ENCODE measurements around the gene FRMD5.

DNA sequence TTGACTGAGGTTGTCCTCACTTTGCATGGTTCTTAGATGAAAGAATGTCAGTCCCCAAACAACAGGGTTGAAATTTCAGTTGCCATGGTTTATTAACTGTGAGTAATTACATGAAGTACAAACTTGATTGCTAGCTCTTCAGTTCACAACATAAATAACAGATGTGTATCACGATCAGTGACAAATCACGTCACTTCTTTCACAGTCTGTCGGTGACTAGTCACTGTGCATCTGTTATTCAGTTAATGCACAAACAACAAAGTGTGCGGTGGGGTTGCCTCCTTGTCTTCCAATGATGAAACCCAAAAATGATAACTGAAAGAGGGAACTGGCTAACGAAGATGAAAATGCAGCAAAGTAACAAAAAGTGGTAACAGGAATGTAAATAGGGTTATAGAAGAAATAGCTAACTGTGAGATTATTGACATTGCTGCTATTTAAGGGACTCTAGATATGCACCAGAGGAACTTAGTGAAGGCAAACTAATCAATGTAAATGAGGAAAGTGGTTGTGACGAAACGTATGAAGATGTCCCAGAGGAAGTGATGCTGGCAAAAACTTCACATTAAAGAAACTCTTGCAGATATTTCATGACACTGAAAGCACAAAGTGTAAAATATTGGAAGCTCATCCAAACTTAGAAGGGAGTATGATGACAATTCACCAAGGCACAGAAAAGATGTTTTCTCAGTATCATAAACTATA lies 208.9 kb downstream of the FRMD5 start:
- TF ChIP-seq EZH2 (optimal IDR thresholded peaks at IDR 0.05; ENCODE audit: low read depth, low read length), result no peak
- TF ChIP-seq, protein P1, sequence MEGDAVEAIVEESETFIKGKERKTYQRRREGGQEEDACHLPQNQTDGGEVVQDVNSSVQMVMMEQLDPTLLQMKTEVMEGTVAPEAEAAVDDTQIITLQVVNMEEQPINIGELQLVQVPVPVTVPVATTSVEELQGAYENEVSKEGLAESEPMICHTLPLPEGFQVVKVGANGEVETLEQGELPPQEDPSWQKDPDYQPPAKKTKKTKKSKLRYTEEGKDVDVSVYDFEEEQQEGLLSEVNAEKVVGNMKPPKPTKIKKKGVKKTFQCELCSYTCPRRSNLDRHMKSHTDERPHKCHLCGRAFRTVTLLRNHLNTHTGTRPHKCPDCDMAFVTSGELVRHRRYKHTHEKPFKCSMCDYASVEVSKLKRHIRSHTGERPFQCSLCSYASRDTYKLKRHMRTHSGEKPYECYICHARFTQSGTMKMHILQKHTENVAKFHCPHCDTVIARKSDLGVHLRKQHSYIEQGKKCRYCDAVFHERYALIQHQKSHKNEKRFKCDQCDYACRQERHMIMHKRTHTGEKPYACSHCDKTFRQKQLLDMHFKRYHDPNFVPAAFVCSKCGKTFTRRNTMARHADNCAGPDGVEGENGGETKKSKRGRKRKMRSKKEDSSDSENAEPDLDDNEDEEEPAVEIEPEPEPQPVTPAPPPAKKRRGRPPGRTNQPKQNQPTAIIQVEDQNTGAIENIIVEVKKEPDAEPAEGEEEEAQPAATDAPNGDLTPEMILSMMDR (IDR thresholded peaks at IDR 0.05; ENCODE audit: low read length), result no peak

All from MM.1S (cell line).